Esophagus muscularis mucosa (tissue), 4 donors: Measurements from ENCODE around the gene ABHD6. TPM values are rescaled to one million over a fixed set of nuclear protein-coding genes. Genes with fewer than 3 reads are reported as not detected.
"Not testable (repeated sequence)": the region's sequence is repeated elsewhere in the genome, so short reads cannot be mapped to it uniquely, and the experiment has no call there.

ENCODE experiments used
- DNase-seq: peaks from one replicate; pipeline ENCODE4 v3.0.0-alpha.2; 2017; ENCODE audit errors: extremely low spot score
- H3K27ac ChIP-seq, 4 donors: fragments of 200-600 bp; sonication (generic); replicated peaks in 1 of 4; 1 replicate in 3 of 4; 2 replicates in 1 of 4; pipeline ENCODE4 v1.5.1; 2016 to 2019; ENCODE audit warnings: mild to moderate bottlenecking in 1 of 4
- H3K27me3 ChIP-seq, 4 donors: fragments of 200-600 bp; sonication (generic); one replicate each; pipeline versions ENCODE4 v1.5.1 to v1.6.0; 2016 to 2019
- H3K36me3 ChIP-seq, 4 donors: fragments of 200-600 bp; sonication (generic); one replicate each; pipeline ENCODE4 v1.5.1; 2016 to 2019
- H3K4me1 ChIP-seq, 4 donors: fragments of 200-600 bp; sonication (generic); one replicate each; pipeline ENCODE4 v1.5.1; 2016 to 2019
- H3K4me3 ChIP-seq, 4 donors: fragments of 200-600 bp; sonication (generic); 1 replicate in 2 of 4; 2 replicates in 2 of 4; pipeline ENCODE4 v1.5.1; 2016 to 2019; ENCODE audit warnings: mild to moderate bottlenecking in 4 of 4, moderate library complexity in 1 of 4
- H3K9me3 ChIP-seq, 4 donors: fragments of 200-600 bp; sonication (generic); 1 replicate in 3 of 4; 2 replicates in 1 of 4; pipeline ENCODE4 v1.5.1; 2016 to 2019
- CTCF ChIP-seq, 3 experiments: fragments of 200-600 bp in 2 of 3; fragments of 450-650 bp in 1 of 3; sonication (generic) in 2 of 3; IDR thresholded peaks; one replicate each; pipeline ENCODE4 v1.5.1; 2017 to 2019; ENCODE audit warnings: antibody characterized with exemption in 3 of 3, mild to moderate bottlenecking in 2 of 3, moderate library complexity in 1 of 3
- EP300 ChIP-seq: sonication (generic); formaldehyde crosslinking; IDR thresholded peaks from one replicate; pipeline ENCODE4 v1.6.1; 2017; ENCODE audit warnings: antibody characterized with exemption
- POLR2A ChIP-seq: fragments of 450-650 bp; IDR thresholded peaks from one replicate; pipeline ENCODE4 v1.6.1; 2017; ENCODE audit warnings: antibody characterized with exemption, moderate library complexity, mild to moderate bottlenecking, low read depth
- POLR2AphosphoS5 ChIP-seq, 2 donors: sonication (generic); formaldehyde crosslinking; IDR thresholded peaks; one replicate each; pipeline ENCODE4 v1.6.1; 2017; ENCODE audit warnings: antibody characterized with exemption in 2 of 2
- WGBS: methylation state at CpG from one replicate; pipeline ENCODE4 v1.1.5; 2018; 5-methylcytosine and 5-hydroxymethylcytosine counted together
- intact Hi-C: fragments of 100-400 bp; cut with DNase I; formaldehyde crosslinking; loops from one replicate; pipeline ENCODE4 v1.15.1; 2023
- total RNA-seq, 4 donors: library from RNA; depleted of rRNA; stranded (reverse); fragments of >200 nt; gene quantifications; one replicate each; pipeline versions ENCODE4 v1.1.0 to v1.2.1, GENCODE V29; 2016

The ABHD6 gene
- total RNA-seq, 4 donors from 2014 or later, result 13.1 to 20.3 (median 17.9) TPM

- no peak overlapping the region for H3K4me3 ChIP-seq
- H3K36me3 ChIP-seq, result peaks cover 6 to 67% (median 40%) of the 10 kb centered on the region in 4 donors
- H3K4me1 ChIP-seq, result peaks cover 0 to 11% (median 4%) of the 10 kb centered on the region in 4 donors
- no peak for DNase-seq
- TF ChIP-seq POLR2AphosphoS5 (IDR thresholded peaks at IDR 0.05) (no peak), EP300 (no peak), CTCF (IDR thresholded peaks at IDR 0.05) (no peak), POLR2A (no peak)
- H3K27ac ChIP-seq, result no peak overlapping the region
- H3K27me3 ChIP-seq, result no peaks in the 10 kb centered on the region
- intact Hi-C loops, result no loop called here
- H3K9me3 ChIP-seq, result no peaks in the 10 kb centered on the region
- 82% methylated on average over 7 of the region's 7 CpGs for WGBS
Measured at GRCh38 chr3:58271901-58272501, 34.4 kb downstream of the ABHD6 start.

- intact Hi-C loops, result no loop called here
- no peaks in the 10 kb centered on the region for H3K27me3 ChIP-seq
- peaks cover 6 to 58% (median 34%) of the 10 kb centered on the region in 4 donors for H3K36me3 ChIP-seq
- no peak for TF ChIP-seq POLR2A
- no peak for TF ChIP-seq EP300
- no peak for TF ChIP-seq POLR2AphosphoS5 (IDR thresholded peaks at IDR 0.05)
- TF ChIP-seq CTCF (IDR thresholded peaks at IDR 0.05), result no peak
- no peak for DNase-seq
- H3K4me1 ChIP-seq, result peaks cover 0 to 11% (median 4%) of the 10 kb centered on the region in 4 donors
- H3K27ac ChIP-seq, result no peak overlapping the region
- WGBS, result 76% methylated on average over 3 of the region's 3 CpGs
- H3K4me3 ChIP-seq, result no peak overlapping the region
- no peaks in the 10 kb centered on the region for H3K9me3 ChIP-seq
Measured at GRCh38 chr3:58272891-58273290, 35.3 kb downstream of the ABHD6 start.

- H3K4me1 ChIP-seq, result peaks cover 0 to 11% (median 4%) of the 10 kb centered on the region in 4 donors
- H3K9me3 ChIP-seq, H3K27me3 ChIP-seq, DNase-seq, intact Hi-C loops, H3K4me3 ChIP-seq, H3K27ac ChIP-seq: not testable (repeated sequence)
- WGBS, result 94% methylated on average over 3 of the region's 3 CpGs
- peaks cover 6 to 54% (median 32%) of the 10 kb centered on the region in 4 donors for H3K36me3 ChIP-seq
Measured at GRCh38 chr3:58273362-58273761, 35.8 kb downstream of the ABHD6 start.

GRCh38 chr3:58274027-58274614, 36.5 kb downstream of the ABHD6 start:
- 70% methylated on average over 3 of the region's 3 CpGs for whole genome bisulfite sequencing
- H3K36me3 ChIP-seq, result peaks cover 6 to 47% (median 25%) of the 10 kb centered on the region in 4 donors
- no peak overlapping the region for H3K27ac ChIP-seq
- TF ChIP-seq EP300, result no peak
- TF ChIP-seq POLR2AphosphoS5 (IDR thresholded peaks at IDR 0.05), result no peak
- TF ChIP-seq CTCF (IDR thresholded peaks at IDR 0.05), result no peak
- no peak for TF ChIP-seq POLR2A
- H3K27me3 ChIP-seq, result no peaks in the 10 kb centered on the region
- no peaks in the 10 kb centered on the region for H3K9me3 ChIP-seq
- peaks cover 0 to 11% (median 4%) of the 10 kb centered on the region in 4 donors for H3K4me1 ChIP-seq
- intact Hi-C loops, result no loop called here
- no peak overlapping the region for H3K4me3 ChIP-seq
- no peak for DNase-seq

- intact Hi-C loops, result no loop called here
- DNase-seq, result no peak
- Histone ChIP-seq H3K4me3 (no peak overlapping the region), H3K9me3 (no peaks in the 10 kb centered on the region), H3K36me3 (peaks cover 19 to 56% (median 34%) of the 10 kb centered on the region in 4 donors), H3K27me3 (no peaks in the 10 kb centered on the region), H3K27ac (no peak overlapping the region), H3K4me1 (no peaks in the 10 kb centered on the region)
- 61% methylated on average over 3 of the region's 7 CpGs for WGBS
- TF ChIP-seq POLR2AphosphoS5 (IDR thresholded peaks at IDR 0.05) (no peak), CTCF (IDR thresholded peaks at IDR 0.05) (no peak), POLR2A (no peak), EP300 (no peak)
Measured at GRCh38 chr3:58281069-58281468, 43.5 kb downstream of the ABHD6 start.
